Fibroblast of pulmonary artery (primary cell): Measurements from ENCODE around the gene TLE2.

Experiments
- DNase-seq: peaks from one replicate; pipeline ENCODE4 v3.0.0-alpha.2; 2010; ENCODE audit warnings: low read depth
- H3K4me3 ChIP-seq: replicated peaks from 2 replicates; pipeline ENCODE4 v1.5.1; 2011; ENCODE audit warnings: low read depth, mild to moderate bottlenecking, control low read depth, low read length, moderate library complexity
- TF ChIP-seq, protein P1 (sequence below): IDR thresholded peaks from 2 replicates; pipeline ENCODE4 v1.5.1; 2011; ENCODE audit warnings: mild to moderate bottlenecking, control low read depth, low read length, inconsistent platforms; ENCODE audit errors: missing control alignments

The TLE2 gene

DNA sequence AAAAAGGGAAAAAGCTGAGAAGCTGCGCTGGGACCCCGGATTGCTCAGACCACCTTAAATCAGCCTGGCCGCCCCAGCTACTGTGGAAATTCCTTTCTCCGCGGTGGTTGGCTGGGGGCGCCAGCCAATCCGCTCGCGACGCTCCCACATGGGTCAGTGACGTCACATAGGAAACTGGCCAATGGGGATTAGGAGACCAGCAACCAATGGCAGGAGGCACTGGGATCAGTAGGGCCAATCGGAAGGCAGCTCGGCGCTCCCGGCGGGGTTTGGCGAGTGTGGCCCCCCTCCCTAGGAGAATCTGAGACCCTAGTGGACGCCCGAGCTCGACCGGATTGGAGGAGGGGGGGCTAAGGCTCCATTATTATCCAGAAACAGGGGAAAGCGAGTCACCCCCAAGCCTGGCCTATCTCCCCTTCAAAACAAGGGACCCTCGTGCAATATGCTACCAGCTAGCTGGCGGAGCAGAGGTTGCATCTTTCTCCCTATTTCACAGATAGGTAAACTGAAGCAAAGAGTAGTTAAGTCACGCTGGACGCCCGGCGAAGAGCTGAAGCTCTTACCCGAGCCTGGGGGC, 6.5 kb upstream of the TLE2 start:
- DNase-seq, result peak; percentile 100
- peak overlapping the region; percentile 63 for H3K4me3 ChIP-seq
- TF ChIP-seq, protein P1, sequence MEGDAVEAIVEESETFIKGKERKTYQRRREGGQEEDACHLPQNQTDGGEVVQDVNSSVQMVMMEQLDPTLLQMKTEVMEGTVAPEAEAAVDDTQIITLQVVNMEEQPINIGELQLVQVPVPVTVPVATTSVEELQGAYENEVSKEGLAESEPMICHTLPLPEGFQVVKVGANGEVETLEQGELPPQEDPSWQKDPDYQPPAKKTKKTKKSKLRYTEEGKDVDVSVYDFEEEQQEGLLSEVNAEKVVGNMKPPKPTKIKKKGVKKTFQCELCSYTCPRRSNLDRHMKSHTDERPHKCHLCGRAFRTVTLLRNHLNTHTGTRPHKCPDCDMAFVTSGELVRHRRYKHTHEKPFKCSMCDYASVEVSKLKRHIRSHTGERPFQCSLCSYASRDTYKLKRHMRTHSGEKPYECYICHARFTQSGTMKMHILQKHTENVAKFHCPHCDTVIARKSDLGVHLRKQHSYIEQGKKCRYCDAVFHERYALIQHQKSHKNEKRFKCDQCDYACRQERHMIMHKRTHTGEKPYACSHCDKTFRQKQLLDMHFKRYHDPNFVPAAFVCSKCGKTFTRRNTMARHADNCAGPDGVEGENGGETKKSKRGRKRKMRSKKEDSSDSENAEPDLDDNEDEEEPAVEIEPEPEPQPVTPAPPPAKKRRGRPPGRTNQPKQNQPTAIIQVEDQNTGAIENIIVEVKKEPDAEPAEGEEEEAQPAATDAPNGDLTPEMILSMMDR, result no peak

DNA sequence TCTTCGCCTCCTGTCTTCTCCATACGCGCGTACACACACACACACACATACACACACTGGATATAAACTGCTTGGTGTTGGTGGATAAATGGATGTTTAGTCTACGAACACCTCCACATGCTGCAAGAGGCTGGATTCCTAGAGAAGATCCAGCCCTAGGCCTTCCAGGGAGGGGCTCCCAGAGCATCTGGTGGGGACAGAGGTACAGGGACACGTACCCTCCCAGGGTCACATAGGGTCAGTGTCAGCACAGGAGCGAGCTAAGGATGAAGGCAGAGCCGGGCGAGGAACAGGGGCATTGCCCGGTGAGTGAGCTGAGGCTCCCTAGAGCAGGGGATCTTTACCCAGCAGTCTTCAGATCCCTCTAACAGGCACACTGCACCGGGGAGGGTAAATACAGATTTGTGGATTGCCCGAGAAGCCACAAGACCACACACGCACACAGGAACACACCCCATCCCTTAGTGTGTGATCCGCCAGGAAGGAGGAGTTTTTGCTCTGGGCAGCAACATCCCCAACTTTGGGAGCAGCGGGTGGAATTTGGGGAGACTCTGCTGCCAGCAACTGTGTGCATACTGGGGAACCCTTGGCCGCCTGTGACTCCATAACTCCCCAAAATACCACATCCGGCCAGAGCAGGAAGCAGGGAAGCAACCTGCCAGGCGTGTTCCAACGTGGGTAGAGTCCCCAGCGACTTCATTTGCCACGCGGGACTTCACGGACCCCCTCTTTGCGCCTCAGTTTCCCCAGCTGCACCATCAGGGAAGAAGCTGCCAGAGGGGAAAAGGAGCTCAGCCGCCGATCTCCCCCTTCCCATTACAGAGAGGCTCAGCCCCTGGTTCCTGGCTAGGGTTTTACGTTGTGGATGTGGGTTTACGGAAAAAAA, 5.8 kb upstream of the TLE2 start:
- TF ChIP-seq, protein P1, result no peak
- DNase-seq, result peak; percentile 53
- H3K4me3 ChIP-seq, result peak overlapping the region; percentile 63

DNA sequence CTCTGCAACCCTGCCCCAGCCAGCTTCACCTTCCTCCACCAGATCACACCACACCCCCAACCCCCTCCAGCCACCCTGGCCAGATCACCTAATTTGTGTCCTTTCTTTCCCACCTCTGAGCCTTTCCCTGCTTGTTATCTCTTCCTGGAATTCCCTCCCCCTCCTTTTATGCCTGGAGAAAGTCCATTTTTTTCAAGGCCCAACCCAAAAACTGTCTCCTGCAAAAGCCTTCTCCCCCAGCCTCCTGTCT, 5.3 kb upstream of the TLE2 start:
- TF ChIP-seq, protein P1, result no peak
- no peak overlapping the region for H3K4me3 ChIP-seq

DNA sequence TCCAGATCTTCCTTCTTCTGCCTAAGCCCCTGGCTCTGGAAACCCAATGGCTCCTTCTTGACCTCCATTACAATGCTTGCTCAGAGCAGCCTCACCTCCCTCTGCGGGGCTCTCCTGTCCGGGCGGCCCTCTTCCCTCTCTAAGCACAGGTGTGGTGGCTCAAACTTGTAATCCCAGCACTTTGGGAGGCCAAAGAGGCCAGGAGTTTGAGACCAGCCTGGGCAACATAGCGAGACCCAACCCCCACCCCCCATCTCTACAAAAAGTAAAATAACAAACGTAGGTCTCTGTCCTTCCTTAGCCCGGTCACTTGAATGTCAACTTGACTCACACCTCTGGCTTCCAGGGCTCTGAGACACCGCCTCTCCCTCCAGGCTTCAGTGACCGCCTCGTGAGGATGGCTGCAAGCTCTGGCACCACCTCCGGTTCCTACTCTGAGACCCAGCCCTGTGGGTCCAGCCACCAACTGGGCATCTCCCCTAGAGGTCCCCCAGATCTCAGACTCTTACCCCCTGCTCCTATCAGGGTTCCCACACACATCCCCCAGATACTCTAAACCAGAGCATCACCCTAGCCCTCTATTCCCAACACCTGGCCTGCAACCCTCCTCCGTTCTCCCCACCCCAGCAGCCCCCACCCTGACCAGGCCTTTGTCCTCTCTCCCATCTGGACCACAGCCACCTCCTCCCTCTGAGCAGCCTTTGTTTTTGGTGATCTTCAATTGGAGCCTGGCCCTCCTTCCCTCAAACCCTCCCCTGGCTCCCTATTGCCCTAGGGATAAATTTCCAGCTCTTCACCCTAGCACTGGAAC, 4.7 kb upstream of the TLE2 start:
- DNase-seq, result no peak

More for the DNA sequence above, 5.3 kb upstream of the TLE2 start:
- DNase-seq, result no peak

DNA sequence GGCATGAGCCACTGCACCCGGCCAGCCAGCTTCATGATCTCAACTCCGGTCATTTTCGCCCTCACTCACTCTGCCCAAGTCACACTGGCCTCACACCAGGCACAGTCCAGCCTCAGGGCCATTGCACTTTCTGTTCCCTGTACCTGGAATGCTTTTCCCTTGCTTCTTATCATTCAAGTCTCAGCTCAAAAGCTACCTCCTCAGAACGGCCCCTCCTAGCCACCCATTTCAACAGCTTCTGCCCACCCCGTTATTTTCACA, 2.5 kb upstream of the TLE2 start:
- no peak for DNase-seq
- H3K4me3 ChIP-seq, result no peak overlapping the region
- TF ChIP-seq, protein P1, result no peak

More for the DNA sequence above, 4.7 kb upstream of the TLE2 start:
- TF ChIP-seq, protein P1, result no peak
- H3K4me3 ChIP-seq, result no peak overlapping the region

DNA sequence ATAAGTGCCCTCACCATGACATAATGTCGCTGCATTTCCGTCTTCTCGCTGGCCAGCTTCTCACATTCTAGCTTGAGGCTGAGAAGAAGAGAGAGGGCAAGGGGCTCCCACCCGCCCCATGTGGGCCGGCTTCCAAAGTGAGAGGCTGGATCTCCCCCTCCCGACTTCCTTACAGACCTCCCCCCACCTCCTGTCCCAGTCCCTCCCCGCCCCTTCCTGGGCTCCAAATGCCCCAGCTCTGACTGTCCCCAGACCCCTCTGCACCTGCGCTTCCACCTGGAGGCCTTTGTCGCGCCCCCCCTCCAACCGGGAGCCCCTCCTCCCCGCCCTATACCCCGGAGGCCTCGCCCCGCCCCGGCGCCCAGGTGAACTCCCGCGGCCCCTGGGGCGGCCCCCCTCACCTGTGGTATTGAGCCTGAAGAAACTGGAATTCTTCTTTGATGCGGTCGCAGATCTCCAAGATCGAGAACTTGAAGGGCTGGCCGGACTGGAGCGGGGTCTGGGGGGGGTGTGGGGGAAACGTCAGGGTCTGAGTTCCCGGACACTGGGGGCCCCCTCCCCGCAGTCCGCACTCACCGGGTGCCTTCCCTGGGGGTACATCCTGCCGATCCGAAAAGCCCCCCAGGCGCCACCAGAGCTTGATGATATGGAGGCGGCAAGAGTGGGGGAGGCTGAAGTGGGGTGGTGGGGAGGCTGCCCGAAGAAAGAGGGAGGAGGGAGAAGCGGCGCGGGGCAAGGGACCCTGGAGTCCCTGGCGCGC, 595 bp downstream of the TLE2 start:
- DNase-seq, result no peak
- peak overlapping the region; percentile 59 for H3K4me3 ChIP-seq
- TF ChIP-seq, protein P1, result no peak
